Anterior cingulate cortex (tissue), 58 donors: Measurements from ENCODE around the gene LRP11.
"Not testable (repeated sequence)": the region's sequence is repeated elsewhere in the genome, so short reads cannot be mapped to it uniquely, and the experiment has no call there.

Experiments used
- DNase-seq, 58 donors: peaks; one replicate each; lab custom pipeline; 2025; lab: John Stamatoyannopoulos, UW

LRP11 gene

GRCh38 chr6:149876241-149876933 lies 12.2 kb upstream of the LRP11 start:
- no peak for DNase-seq

GRCh38 chr6:149872233-149872632 lies 8.1 kb upstream of the LRP11 start:
- no peak for DNase-seq

- no peak for DNase-seq
Observed at GRCh38 chr6:149871182-149871581, 7.0 kb upstream of the LRP11 start.

GRCh38 chr6:149869275-149869892 lies 5.2 kb upstream of the LRP11 start:
- no peak for DNase-seq

GRCh38 chr6:149867876-149868640 lies 3.9 kb upstream of the LRP11 start:
- no peak for DNase-seq

- peak in 34 of 58 donors; percentile 9 to 76 (median 51) for DNase-seq
Observed at GRCh38 chr6:149864578-149865535, 698 bp upstream of the LRP11 start.

GRCh38 chr6:149862922-149863697 lies 1.0 kb downstream of the LRP11 start:
- DNase-seq = peak in 51 of 58 donors; percentile 19 to 84 (median 63)

- not testable (repeated sequence) for DNase-seq
Observed at GRCh38 chr6:149862424-149862738, 1.8 kb downstream of the LRP11 start.

GRCh38 chr6:149861603-149862423 lies 2.3 kb downstream of the LRP11 start:
- no peak for DNase-seq

- DNase-seq = no peak
Observed at GRCh38 chr6:149860834-149861602, 3.1 kb downstream of the LRP11 start.

GRCh38 chr6:149860513-149860833 lies 3.7 kb downstream of the LRP11 start:
- DNase-seq = no peak

- no peak for DNase-seq
Observed at GRCh38 chr6:149859938-149860337, 4.2 kb downstream of the LRP11 start.

- no peak for DNase-seq
Observed at GRCh38 chr6:149859368-149859767, 4.8 kb downstream of the LRP11 start.

- DNase-seq = no peak
Observed at GRCh38 chr6:149857541-149857940, 6.6 kb downstream of the LRP11 start.

GRCh38 chr6:149856256-149856994 lies 7.7 kb downstream of the LRP11 start:
- no peak for DNase-seq

GRCh38 chr6:149855741-149856140 lies 8.4 kb downstream of the LRP11 start:
- DNase-seq = no peak

- DNase-seq = no peak
Observed at GRCh38 chr6:149855040-149855654, 9.0 kb downstream of the LRP11 start.
